Activated CD4-positive, alpha-beta T cell treated with anti-CD3 and anti-CD28 coated beads for 1 hour (primary cell): ENCODE data around the gene LRRC46.

Experiments
- DNase-seq: peaks from one replicate; pipeline ENCODE4 v3.0.0-alpha.2; 2020

LRRC46 gene, protein sequence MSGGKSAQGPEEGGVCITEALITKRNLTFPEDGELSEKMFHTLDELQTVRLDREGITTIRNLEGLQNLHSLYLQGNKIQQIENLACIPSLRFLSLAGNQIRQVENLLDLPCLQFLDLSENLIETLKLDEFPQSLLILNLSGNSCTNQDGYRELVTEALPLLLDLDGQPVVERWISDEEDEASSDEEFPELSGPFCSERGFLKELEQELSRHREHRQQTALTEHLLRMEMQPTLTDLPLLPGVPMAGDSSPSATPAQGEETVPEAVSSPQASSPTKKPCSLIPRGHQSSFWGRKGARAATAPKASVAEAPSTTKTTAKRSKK

DNA sequence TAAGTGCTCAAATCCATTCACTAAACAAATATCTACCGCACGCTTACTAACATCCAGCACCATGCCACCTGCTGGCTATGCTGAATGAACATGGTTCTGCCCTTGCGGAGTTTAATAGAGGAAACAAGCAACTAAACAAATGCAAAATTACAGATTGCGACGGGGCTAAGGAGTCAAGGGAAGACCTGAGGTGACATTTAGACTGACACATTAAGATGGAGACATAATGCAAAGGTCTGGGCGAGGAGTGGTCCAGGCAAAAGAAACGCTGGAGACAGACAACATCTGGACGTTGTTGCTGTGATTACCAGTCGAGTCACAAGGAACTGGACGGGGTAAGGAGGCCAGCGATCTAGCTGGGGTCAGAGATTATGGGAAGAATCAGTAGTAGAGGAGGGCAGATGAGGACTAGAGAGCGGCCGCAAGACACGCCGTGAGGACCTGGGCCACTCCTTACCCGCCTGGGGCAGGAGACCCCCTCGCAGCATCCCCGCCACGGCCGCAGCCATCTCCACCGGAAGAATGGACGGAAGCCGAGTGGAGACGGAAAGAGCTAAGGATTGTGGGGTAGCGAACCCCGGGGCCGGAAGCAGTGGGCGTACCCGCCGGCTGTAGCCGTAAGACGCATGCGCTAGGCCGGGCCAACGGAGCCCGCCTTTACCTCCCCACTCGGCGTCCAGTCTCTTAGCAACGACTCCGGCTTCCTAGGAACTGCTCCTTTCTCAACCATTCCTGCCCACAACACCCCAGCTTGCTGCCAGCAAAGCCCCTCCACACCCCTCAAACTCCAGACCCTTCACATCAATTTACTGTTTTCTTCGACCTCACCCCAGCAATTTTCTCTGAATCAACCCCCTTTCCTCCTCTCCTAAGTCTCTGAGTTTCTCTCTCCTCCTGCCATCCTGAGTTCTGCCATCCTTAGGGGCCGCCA is at the start of gene LRRC46, which contains the start of gene MRPL10:
Gene LRRC46, plus strand, starts transcription at position 668 of the 931 bp plus-strand sequence. CDS start 320 bp downstream, outside the sequence.
Gene MRPL10, minus strand, starts transcription at position 539 of the 931 bp plus-strand sequence. Its CDS starts 30 bp downstream, at position 509.
- peak; percentile 85 for DNase-seq

GRCh38 chr17:47785538-47786123 is 45.8 kb upstream of the LRRC46 start:
- no peak for DNase-seq

DNA sequence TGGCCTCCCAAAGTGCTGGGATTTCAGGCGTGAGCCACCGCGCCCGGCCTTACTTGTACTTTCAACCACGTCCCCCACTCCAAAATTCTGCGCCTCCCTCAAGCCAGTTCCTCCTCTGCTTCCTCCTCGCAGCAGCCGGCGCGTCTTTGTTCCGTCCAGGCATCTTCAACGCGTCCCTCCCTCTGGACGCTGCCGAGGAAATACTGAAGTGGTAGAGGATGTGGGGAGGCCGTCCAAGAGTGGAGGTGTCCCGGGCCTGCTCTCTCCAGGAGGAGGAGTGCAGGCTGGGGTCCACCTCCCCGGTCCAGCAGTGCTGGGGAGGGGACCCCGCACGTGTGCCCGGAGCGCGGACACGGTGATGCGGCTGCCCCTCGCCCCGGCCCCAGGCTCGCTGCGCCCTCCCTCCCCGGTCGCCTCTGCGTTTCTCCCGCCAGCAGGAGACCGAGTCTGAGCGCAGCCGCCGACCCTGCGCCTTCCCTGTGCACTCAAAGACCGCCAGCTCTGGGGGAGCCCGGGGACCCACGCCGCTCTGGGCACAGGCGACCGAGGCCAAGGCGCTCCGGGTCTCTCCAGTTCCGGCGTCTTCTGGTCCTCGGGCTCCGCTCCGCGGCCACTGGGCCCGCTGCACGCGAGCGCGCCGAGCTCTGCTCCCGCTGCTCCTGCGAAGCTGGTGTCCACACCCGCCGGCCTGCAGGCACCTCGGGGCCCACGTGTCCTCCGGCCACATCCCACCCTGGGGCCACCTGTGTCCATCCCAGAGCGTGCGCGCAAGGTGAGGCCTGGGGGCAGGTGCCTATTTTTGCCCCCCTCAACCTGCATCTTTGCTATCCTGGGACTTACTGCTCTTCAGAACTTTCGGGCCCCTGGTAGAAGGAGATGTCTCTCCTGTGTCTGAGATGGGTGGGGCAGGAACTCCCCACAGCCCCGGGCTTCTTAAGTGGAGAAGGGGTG is 41.6 kb upstream of the LRRC46 start:
- peak; percentile 21 for DNase-seq

DNA sequence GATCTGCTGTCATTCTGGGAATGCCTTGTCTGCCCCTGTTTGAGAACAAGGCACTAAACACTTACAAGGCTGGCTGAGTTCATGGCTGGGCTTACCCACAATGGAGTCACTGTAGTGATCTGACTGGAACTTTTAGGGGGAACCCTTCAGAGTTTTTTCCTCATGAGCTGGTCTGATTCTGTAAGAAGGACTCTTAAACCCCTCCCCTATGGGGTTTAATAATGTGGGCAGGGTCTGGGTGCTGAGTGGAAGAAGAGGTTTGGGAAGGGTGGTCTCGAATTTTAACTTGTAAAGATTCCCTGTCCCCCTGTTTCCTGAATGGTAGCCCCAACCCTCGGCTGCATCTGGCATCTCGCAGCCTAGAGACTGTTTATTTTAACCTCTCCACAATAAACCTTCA is 40.4 kb upstream of the LRRC46 start:
- DNase-seq, result no peak

DNA sequence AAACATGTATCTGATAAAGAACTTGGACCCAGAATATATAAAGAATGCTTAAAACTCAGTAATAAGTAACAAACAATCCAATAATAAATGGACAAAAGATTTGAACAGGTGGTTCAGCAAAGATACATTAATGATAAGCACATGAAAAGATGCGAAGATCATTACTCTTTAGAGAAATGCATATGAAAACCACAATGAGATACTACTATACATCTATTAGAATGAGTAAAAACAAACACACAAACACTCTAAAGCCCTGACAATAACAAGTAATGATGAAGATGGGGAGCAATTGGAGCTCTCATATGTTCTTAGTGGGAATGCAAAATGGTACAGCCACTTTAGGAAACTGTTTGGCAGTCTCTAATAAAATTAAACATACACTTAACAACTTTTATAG is 39.0 kb upstream of the LRRC46 start:
- no peak for DNase-seq

DNA sequence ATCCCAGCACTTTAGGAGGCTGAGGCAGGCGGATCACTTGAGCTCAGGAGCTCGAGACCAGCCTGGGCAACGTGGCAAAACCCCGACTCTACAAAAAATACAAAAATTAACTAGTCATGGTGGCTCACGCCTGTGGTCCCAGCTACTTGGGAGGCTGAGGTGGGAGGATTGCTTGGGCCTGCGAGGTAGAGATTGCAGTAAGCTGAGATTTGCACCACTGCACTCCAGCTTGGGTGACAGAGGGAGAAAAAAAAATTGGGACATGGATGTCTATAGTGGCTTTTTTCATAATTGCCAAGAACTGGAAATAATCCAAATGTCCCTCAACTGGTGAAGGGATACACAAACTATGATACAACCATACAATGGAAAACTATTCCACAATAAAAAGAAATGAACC is 38.5 kb upstream of the LRRC46 start:
- no peak for DNase-seq

DNA sequence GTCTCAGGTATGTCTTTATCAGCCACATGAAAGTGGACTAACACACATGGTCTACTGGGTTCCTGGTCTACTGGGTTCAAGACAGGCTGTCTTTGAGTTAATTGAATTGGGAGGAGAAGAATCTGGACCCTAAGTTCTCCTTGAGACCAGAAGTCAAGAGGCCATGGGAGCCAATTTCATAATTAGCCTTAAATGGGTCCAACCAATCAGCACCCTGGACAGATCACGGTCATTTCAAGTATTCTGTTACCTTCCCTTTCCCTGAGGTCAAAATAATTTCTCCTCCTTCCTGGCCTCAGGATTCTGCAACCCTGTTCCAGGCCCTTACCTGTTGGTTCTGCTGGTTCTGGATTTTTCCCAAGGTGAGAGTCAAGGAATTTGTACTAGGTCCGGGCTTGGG is 33.7 kb upstream of the LRRC46 start:
- no peak for DNase-seq

- DNase-seq, result no peak
These were observed 30.8 kb upstream of the LRRC46 start for GRCh38 chr17:47800686-47801085.

- DNase-seq, result no peak
These were observed 30.2 kb upstream of the LRRC46 start for GRCh38 chr17:47801176-47801765.

GRCh38 chr17:47801906-47802305 is 29.6 kb upstream of the LRRC46 start:
- no peak for DNase-seq

DNA sequence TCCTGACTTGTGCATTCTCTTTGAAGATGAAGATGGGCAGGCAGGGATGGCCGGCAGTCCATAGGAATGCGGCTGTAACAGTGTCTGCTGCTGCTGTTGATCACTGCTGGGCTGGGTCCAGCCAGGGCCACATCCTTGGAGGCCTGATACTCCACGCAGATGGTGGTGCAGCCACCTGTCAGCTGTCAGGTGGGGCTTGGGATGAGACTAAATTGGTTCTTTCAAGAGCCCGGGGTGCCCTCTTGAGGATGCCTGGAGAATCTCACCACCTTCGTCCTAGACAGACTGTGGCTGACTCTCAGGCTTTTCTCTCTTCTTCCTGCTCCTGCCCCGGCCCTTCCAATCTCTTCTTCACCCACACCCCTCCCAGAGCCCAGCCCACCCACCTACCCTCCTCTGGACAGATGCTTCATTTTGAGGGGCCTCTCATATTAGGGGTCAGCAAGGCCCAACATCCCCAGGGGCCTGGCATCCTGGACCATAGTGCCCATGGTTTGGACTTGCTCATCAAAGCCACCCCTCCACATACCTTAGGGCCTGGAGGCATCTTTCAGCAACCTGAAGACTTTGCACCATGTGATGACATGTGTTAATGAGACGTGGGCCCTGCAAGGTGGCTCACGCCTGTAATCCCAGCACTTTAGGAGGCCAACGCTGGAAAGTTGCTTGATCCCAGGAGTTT is 29.0 kb upstream of the LRRC46 start:
- peak; percentile 35 for DNase-seq

GRCh38 chr17:47803201-47803600 is 28.3 kb upstream of the LRRC46 start:
- DNase-seq, result no peak

DNA sequence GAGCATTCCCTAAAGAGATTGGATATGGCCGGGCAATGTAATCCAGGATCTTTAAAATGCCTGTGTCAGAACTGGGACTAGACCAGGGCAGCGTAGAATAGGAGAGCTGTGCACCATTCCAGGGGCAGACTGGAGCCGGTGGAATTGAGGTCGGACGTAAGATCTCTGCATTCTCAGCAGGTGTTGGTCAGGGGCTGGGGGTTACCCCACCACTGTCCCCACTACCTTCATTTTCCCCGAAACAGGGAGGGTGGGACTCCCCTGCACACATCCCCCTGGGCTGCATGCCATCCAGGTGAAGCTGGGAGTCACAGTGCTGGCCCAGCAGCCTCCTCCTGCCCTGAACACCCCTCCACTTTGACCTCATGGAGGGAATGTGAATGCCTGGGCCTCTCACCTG is 27.7 kb upstream of the LRRC46 start:
- DNase-seq, result no peak

DNA sequence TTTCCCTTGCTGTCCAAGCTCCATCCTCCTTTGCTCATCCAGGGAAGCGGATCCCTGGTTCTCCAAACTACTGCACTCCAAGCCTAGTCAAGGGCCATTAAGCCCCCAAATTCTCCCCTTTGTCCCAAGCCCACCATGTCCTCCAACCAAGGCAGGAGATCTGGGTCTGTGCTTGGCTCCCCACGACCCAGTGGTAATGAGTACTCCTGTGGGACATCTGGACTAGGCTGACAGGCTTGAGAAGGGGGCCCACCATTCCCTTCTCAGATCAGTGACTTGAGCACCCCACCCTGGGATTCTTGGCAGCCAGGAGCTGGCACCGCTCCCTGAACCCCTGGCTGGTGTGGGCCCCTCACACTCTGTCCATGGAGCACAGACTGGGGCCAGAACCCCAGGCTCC is 27.0 kb upstream of the LRRC46 start:
- no peak for DNase-seq

DNA sequence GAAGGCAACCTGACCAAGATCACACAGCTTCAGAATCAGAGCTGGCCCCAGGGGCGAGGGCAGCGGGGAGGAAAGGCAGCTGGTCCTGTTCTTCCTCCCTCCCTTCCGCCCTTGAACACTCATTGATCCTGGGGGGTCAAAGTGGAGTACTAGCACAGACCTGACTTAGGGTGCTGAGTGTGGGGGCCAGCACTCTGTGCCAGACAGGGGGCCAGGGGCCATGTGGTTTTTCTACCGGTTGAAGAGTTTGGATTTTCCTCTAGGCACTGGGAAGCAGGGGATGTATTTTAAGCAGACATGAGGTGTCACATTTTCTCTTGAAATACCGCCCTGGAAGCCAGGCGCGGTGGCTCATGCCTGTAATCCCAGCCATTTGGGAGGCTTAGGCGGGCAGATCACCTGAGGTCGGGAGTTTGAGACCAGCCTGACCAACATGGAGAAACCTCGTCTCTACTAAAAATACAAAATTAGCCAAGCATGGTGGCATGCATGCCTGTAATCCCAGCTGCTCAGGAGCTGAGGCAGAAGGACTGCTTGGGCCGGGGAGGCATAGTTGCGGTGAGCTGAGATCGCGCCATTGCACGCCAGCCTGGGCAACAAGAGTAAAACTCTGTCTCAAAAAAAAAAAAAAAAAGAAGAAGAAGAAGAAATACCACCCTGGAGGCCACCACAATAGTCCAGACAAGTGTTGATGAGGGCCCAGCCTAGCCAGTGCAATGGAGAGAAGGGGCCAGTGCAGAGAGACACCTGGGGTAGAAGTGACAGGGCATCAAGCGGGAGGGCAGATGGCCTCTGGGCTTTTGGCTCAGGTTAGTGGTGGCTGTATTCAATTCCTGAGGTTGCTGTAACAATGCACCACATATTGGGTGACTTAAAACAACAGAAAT is 25.2 kb upstream of the LRRC46 start:
- DNase-seq, result no peak

DNA sequence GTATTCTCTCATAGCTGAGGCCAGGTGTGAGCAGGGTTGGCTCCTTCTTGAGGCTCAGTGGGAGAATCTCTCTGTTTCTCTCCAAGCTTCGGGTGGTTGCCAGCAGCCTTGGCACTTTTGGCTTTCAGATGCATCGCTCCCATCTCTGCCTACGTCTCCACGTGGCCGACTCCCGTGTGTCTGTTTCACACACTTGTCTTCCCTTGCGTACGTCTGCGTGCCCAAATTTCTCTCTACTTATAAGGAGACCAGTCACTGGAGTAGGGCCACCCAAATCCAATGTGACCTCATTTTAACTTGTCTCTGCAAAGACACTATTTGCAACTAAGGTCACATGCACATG is 24.6 kb upstream of the LRRC46 start:
- DNase-seq, result no peak

DNA sequence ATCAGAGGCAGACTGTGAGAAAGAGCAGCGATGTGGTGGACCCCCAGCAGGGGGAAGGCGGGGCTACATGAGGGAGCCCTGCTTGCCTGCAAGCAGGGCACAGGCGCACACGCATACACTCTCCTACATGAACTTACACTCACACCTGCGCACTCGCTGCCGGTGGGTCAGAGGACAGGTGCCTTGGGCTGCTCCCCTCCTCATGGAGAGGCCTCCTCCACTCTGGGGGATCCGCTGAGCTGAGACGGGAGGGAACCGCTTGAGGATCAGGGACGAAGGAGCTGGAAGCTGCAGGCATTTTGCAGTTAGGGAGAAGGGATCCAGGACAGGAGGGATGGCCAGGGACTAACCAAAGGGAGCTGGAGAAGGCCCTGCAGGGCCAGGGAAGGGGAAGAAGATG is 24.0 kb upstream of the LRRC46 start:
- no peak for DNase-seq

- DNase-seq, result no peak
These were observed 23.2 kb upstream of the LRRC46 start for GRCh38 chr17:47808036-47808829.

GRCh38 chr17:47808830-47809480 is 22.5 kb upstream of the LRRC46 start:
- DNase-seq, result no peak
